HG02973 (cell line): ENCODE measurements around the gene THOC6.

ENCODE experiments used
- ATAC-seq: cut with Tn5 transposase; IDR thresholded peaks from one replicate; pipeline ENCODE4 v1.9.1; 2021; ENCODE audit warnings: moderate library complexity; ENCODE audit not compliant: unreplicated experiment

THOC6 gene

GRCh38 chr16:3029491-3030221 lies 5.8 kb downstream of the THOC6 start:
- no peak for ATAC-seq

GRCh38 chr16:3030222-3031212 lies 6.7 kb downstream of the THOC6 start:
- no peak for ATAC-seq

- no peak for ATAC-seq
Measured at GRCh38 chr16:3032624-3033023, 8.8 kb downstream of the THOC6 start.

- no peak for ATAC-seq
Measured at GRCh38 chr16:3035289-3035971, 11.6 kb downstream of the THOC6 start.

- no peak for ATAC-seq
Measured at GRCh38 chr16:3035972-3036725, 12.3 kb downstream of the THOC6 start.

GRCh38 chr16:3036726-3037315 lies 13.0 kb downstream of the THOC6 start, which contains the start of gene BICDL2:
TSS of gene BICDL2 (minus strand) at chr16:3036944. CDS start at chr16:3035496, 1,448 bp downstream.
- no peak for ATAC-seq

- ATAC-seq: no peak
Measured at GRCh38 chr16:3038256-3038655, 14.4 kb downstream of the THOC6 start.

- no peak for ATAC-seq
Measured at GRCh38 chr16:3038896-3039295, 15.1 kb downstream of the THOC6 start.

GRCh38 chr16:3042376-3042775 lies 18.5 kb downstream of the THOC6 start:
- no peak for ATAC-seq

GRCh38 chr16:3044708-3045107 lies 20.9 kb downstream of the THOC6 start:
- ATAC-seq: no peak

- ATAC-seq: peak; percentile 47
Measured at GRCh38 chr16:3045758-3046640, 22.2 kb downstream of the THOC6 start, which contains the start of gene MMP25. TSS of gene MMP25 (plus strand) at chr16:3046561. CDS start at chr16:3046918, 357 bp downstream.

GRCh38 chr16:3046641-3047386 lies 23.0 kb downstream of the THOC6 start:
- ATAC-seq: no peak

GRCh38 chr16:3047387-3047720 lies 23.5 kb downstream of the THOC6 start:
- ATAC-seq: no peak

- ATAC-seq: no peak
Measured at GRCh38 chr16:3049921-3050481, 26.2 kb downstream of the THOC6 start.

GRCh38 chr16:3050487-3050886 lies 26.7 kb downstream of the THOC6 start:
- no peak for ATAC-seq

- no peak for ATAC-seq
Measured at GRCh38 chr16:3051009-3051408, 27.2 kb downstream of the THOC6 start.

- no peak for ATAC-seq
Measured at GRCh38 chr16:3051494-3051893, 27.7 kb downstream of the THOC6 start.
